Stimulated activated CD8-positive, alpha-beta memory T cell treated with anti-CD3 and anti-CD28 coated beads, Interleukin-4, amount 100 ng/mL, for 1 hour (primary cell): Measurements from ENCODE around the gene TFEB.
A peak's percentile ranks its signal among the peaks of the same experiment; 100 is the strongest.

Experiments used
- DNase-seq, 2 donors: peaks; one replicate each; pipeline ENCODE4 v3.0.0-alpha.2; 2020; ENCODE audit warnings: low read depth in 2 of 2, low spot score in 1 of 2

TFEB gene

GRCh38 chr6:41739041-41739440, 3.6 kb upstream of the TFEB start:
- DNase-seq: no peak

GRCh38 chr6:41737591-41738130, 2.3 kb upstream of the TFEB start:
- DNase-seq: no peak

DNA sequence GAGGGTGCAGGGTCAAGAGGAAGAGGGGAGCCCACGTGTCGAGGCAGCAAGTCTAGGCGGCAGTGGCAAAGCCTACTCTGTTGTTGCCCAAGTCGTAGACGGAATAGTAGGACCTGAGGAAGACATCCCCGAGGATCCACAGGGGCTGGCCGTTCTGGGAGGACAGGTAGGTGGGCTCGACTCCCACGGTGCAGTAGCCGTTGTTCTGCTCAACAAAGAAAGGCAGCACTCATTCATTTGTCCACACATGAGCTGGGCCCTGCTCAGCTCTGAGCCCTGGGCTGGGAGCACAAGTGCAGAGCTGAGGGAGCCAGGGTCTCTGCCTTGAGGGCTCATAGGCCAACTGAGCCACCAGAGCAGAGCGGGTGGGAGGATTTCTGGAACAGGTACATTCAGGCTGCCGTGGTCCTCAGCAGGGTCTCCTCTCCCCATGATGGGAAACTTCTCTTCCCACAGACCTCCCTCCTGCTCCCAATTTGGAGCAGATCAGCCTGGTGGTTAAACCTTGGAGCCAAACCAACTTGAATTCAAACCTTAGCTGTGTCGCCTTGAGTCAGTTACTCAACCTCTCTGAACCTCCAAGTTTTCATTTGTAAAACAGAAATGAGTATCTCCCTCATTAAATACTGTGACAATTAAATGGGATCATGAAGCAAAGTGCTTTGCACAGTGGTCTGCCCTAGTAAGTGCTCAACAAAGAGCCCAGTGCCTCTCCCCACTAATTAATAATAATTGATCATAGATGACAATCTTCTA, 1.6 kb upstream of the TFEB start:
- no peak for DNase-seq

GRCh38 chr6:41736186-41736733, 852 bp upstream of the TFEB start:
- DNase-seq: no peak

DNA sequence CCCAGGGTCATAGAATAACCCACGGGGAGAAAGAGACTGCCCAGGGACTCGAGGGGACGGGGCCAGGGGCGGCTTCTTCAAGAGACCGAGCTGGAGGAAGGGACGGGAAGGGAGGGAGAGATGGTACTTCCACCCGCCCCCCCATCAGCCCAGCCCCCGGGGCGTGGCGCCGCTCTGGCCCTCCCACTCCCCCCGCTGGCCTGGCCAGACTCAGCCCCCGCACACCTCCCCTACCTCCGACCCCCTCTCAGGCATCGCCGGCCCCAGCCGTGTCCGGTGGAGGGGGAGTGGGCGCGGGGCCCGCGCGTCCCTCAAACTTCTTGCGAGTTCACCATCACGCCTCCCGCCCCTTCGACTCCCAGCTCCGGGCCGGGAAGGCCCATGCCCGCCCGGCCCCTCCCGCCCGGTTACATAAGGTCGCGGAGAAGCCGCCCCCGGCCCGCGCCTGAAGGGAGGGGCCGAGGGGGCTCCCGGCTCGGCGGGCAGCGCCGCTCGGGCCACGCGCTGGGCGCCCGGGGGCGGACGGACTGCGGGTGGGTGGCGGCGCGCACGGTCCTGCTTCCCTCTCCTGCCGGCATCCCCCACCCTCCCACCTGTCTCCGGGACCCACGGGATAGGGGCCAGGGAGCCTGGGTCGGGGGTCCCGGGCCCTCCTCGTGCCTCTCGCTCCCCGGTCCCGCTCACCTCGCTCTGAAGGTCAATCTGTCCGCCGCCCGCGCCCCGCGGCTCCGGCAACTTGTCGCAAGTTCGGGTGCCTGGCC, 562 bp downstream of the TFEB start:
- DNase-seq: peak; percentile 41 to 62

DNA sequence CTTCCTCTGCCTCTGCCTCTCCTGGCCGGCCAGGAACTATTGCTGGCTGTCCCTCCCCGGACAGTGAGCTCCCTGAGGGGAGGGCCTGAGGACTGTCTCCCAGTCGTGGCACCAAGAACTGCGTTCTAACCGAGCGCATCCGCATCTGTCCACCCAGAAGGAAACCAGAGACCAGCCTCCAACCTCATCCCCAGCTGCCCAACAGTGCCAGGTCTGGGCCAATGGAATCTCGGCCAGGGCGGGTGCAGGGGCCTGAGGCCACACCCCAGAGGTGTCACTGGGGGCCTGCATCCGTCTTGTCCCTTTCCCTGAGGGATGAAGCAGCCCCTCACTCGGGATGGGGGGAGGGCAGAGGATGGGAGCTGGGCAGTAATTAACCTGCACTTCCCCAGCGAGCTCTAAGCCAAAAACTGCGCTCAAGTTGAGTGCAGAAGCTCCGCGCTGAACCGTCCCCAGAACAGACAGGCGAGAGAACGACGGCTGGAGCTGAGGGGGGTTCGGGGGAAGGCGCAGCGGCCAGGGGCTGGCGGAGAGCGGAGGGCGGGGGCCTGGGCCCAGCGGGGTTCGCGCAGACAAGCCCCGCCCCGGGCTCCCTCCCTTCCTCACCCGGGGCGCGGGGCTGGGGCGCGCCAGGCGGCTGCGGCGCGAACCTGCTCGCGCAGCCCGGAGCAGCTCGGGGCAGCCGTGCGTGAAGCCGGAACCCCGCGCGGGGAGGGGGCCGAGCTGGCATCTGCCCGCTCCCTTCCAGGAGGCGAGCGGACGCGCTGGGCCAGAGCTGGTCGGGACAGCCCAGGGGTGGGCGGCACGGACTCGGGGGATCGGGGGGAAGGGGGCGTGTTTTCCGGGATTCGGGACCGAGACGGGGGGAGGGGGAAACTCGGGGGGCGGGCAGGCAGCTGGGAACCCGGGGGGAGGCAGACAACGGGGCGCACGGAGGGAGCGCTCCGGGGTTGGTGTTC, 1.4 kb downstream of the TFEB start:
- DNase-seq: peak; percentile 35 to 37

DNA sequence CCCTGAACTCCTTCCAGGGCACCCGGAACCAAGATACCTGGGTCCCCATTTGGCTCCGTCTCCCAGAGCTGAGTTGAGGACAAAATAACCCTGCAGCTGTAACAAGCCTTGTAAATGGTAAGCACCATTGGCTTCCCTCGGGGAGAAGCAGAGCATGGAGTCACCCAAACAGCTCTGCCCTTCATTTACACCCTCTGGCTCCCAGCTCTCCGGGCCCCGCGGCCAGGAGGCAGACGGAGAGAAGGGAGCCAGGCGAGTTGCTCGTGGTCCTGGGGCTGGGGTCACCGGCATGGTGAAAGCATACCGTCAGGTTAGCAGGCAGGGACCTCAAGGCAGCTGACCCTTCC, 2.1 kb downstream of the TFEB start:
- no peak for DNase-seq

DNA sequence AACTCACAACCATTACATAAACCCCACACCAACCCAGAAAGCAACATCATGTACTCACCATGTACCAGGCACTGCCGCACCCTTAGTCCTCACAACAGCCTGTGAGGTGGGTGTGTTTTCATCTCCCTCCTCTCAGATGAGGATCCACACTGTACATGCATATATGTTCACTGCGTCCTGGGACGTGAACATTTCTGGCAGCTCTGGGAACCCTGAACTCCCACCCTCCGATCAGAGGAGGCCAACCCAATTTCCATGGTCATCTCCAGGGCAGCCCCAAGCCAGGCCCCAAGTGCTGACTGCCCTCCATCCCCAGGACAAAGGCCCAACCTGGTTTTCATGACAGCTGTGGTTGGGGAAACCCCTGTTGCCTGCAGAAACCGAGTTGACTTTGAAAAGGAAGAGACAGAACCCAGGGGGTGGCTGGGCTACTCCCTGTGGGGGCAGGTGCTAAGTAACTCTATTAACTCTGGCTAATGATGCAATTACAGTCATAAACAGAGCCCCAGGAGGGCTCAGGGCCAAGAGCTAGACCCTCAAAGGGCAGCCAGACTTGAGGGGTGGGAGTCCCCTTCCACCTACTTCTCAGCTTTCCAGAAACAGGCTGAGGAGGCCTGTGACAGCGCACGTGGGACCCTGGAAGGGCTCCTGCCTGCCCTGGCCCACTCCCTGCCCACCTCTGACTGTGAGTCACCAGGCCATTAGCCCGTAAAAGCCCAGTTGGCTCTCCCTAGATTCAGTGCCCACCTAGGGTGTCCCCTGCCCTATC, 2.6 kb downstream of the TFEB start:
- DNase-seq: peak; percentile 34

GRCh38 chr6:41732149-41732548, 3.3 kb downstream of the TFEB start:
- no peak for DNase-seq

DNA sequence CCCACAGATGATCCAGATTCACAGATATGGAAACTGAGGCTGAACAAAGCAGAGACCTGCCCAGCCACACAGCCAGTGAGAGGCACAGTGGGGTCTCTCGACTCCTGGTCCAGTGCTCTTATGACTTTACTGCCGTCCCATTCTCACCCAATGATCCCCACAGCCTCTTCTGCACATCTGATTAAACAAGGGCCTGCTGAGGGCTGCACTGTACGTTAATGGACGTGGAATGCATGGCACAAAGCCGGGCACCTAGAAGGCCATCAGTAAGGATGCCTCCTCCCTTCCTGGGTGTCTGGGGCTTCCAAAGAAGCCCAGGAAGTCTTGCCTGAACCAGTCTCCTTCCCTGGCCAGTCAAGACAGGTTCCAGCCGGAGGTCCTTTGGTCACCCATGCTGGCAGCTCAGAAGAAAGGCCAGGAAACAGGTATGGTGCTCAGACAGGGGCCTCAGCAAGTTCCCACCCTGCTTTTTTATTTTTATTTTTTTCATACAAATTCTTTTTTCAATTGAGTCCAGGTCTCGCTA, 3.8 kb downstream of the TFEB start:
- DNase-seq: no peak

- DNase-seq: no peak
Measured at GRCh38 chr6:41730531-41731436, 4.6 kb downstream of the TFEB start.

GRCh38 chr6:41729624-41730023, 5.8 kb downstream of the TFEB start:
- DNase-seq: no peak

DNA sequence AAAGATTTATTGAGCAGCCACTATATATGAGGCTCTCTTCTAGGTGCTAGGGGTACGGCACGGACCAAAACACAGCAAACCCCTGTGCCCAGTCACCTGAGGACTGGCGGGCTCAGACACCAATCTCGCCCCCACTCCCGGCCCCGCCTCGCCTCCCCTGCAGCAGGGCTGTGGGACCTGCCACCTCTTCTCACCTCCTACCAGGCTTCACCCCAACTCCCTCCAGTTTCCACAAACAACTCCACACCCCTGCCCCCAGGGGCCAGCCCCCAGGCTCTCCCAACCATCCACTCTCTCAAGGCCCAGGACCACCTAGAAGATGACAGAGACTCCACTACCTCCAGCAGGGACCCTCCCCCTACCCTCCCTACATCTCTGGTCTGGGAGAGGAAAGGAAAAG, 6.5 kb downstream of the TFEB start:
- DNase-seq: no peak

GRCh38 chr6:41728073-41728936, 7.1 kb downstream of the TFEB start:
- no peak for DNase-seq

DNA sequence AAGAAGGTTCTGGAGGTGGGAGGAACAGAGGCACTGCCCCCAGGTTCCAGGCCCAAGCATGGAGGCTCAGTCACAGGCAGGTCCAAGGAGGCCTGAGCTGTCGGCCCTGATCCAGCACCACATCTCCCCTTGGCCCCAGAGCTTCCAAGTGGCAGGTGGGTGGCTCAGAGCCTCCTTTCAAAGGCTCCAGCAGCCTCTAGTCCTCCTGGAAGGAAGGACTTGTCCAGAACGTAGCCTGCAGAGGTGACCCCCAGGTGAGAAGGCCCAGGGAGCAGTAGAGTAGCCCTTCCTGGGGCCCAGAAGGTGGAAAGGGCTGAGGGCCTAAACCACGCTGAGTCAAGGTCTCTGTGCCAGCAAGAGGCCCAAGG, 7.7 kb downstream of the TFEB start:
- DNase-seq: no peak

- DNase-seq: no peak
Measured at GRCh38 chr6:41726876-41727275, 8.5 kb downstream of the TFEB start.

DNA sequence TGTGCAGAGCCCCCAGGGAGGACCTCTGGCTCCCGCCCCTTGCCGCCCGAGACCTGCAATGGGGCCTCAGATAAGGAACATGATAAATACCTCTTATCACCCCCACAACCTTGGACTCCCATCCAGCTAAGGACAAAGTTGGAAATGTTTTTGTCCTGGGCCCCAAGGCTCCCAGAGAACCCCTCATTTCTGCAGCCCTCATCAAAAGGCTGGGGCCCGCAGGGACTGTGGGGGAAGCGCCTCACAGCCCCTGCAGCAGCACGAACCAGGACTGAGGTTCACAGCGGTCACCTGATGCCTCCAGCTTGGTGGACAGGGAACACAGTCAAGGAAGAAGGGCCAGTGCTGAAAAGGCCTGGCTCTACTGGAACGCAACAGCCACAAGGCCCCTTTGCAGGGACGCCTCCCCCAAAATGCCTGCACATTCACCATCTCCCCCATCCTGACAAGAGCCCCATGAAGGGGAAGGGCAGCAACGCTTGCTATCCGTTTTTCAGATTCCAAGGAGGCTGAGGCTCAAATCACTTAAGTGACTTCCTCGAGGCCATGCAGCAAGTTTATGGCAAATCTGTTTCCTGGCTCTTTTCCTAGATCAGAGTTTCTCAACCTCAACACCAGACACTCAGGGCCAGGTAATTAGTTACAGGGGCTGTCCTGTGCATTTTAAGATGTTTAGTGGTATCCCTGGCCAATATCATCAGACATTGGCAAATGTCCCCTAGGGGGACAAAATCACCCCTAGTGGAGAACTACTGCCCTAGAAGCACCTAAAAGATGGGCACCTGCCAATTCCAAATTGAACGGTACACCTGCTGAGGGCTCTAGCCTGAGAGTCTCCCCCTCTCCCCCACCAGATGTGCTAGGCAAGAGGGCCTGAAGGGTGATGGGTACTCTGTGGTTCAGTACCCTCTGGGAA, 10.6 kb downstream of the TFEB start:
- no peak for DNase-seq
